HG03159 (cell line): Measurements from ENCODE around the gene PRKCA.
"Not testable (repeated sequence)": the region's sequence is repeated elsewhere in the genome, so short reads cannot be mapped to it uniquely, and the experiment has no call there.

Source experiments
- ATAC-seq: cut with Tn5 transposase; IDR thresholded peaks from one replicate; pipeline ENCODE4 v1.9.1; 2021; ENCODE audit warnings: mild to moderate bottlenecking, moderate library complexity; ENCODE audit not compliant: unreplicated experiment

Gene PRKCA

GRCh38 chr17:66480802-66481201 is 178.4 kb downstream of the PRKCA start:
- no peak for ATAC-seq

GRCh38 chr17:66481271-66481670 is 178.9 kb downstream of the PRKCA start:
- no peak for ATAC-seq

- no peak for ATAC-seq
Observed at GRCh38 chr17:66483906-66484305, 181.5 kb downstream of the PRKCA start.

- no peak for ATAC-seq
Observed at GRCh38 chr17:66485309-66485947, 183.0 kb downstream of the PRKCA start.

GRCh38 chr17:66487121-66487520 is 184.7 kb downstream of the PRKCA start:
- no peak for ATAC-seq

GRCh38 chr17:66487981-66488468 is 185.6 kb downstream of the PRKCA start:
- ATAC-seq, result no peak

GRCh38 chr17:66488864-66489263 is 186.5 kb downstream of the PRKCA start:
- no peak for ATAC-seq

GRCh38 chr17:66489576-66489975 is 187.2 kb downstream of the PRKCA start:
- ATAC-seq, result not testable (repeated sequence)

GRCh38 chr17:66491213-66491612 is 188.8 kb downstream of the PRKCA start:
- ATAC-seq, result no peak

- no peak for ATAC-seq
Observed at GRCh38 chr17:66491665-66492064, 189.3 kb downstream of the PRKCA start.

- no peak for ATAC-seq
Observed at GRCh38 chr17:66492080-66492479, 189.7 kb downstream of the PRKCA start.

GRCh38 chr17:66492561-66493005 is 190.2 kb downstream of the PRKCA start:
- no peak for ATAC-seq

GRCh38 chr17:66493283-66494019 is 191.0 kb downstream of the PRKCA start:
- no peak for ATAC-seq

GRCh38 chr17:66494023-66494803 is 191.8 kb downstream of the PRKCA start:
- no peak for ATAC-seq

GRCh38 chr17:66495035-66495434 is 192.6 kb downstream of the PRKCA start:
- ATAC-seq, result no peak

- no peak for ATAC-seq
Observed at GRCh38 chr17:66496306-66496705, 193.9 kb downstream of the PRKCA start.

- no peak for ATAC-seq
Observed at GRCh38 chr17:66498580-66498979, 196.2 kb downstream of the PRKCA start.

GRCh38 chr17:66506641-66507040 is 204.2 kb downstream of the PRKCA start:
- ATAC-seq, result no peak

GRCh38 chr17:66507103-66507923 is 204.9 kb downstream of the PRKCA start:
- ATAC-seq, result no peak

GRCh38 chr17:66507982-66508760 is 205.8 kb downstream of the PRKCA start:
- ATAC-seq, result no peak
